Measurements from ENCODE around the gene PIP5K1C. TPM values are rescaled to one million over a fixed set of nuclear protein-coding genes. Genes with fewer than 3 reads are reported as not detected.

The PIP5K1C gene
- total RNA-seq, 1 donor from 2014 or later: 23.5 TPM

DNA sequence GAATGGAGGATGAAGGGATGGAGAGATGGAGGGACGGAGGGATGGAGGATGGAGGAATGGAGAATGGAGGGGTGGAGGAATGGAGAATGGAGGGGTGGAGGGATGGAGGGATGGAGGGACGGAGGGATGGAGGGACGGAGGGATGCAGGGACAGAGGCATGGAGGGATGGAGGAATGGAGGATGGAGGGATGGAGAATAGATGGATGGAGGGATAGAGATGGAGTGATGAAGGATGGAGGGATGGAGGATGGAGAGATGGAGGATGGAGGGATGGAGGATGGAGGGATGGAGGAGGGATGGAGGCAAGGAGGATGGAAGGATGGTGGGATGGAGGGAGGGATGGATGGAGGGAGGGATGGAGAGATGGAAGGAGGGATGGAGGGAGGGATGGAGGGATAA lies 22.1 kb downstream of the PIP5K1C start:
- intact Hi-C loops (cut with micrococcal nuclease): no loop called here

DNA sequence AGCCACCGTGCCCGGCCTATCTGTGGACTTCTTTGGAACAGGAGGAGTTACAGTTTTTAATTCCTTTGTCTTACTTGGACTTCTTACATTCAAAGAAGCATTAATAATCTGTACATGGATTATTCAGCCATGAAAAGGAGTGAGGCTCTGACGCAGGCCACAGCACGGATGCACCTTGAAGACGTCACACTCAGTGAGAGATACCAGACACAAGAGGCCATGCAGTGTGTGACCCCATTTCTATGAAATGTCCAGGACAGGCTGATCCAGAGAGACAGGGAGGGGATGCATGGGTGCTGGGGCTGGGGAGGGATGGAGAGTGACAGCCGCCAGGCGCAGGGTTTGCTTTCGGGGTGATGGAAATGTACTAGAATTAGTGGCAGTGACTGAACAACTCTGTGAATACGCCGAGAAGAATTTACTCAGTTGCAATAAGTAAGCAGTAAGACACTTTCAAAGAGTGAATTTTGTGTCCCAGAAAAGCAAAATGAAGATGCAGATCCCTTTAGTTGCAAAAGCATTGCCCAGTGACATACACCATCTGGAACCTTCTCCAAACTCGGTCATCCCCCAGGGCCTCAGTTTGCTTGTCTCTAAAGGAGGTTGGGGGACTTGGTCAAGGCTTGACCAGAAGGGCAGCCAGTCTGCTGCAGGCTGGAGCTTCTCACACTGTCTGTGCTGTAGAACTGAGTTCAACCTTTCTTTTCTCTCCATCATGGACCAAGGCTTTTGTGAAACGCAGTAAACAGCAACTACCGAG lies 25.3 kb downstream of the PIP5K1C start:
- intact Hi-C loops (cut with micrococcal nuclease): no loop called here

DNA sequence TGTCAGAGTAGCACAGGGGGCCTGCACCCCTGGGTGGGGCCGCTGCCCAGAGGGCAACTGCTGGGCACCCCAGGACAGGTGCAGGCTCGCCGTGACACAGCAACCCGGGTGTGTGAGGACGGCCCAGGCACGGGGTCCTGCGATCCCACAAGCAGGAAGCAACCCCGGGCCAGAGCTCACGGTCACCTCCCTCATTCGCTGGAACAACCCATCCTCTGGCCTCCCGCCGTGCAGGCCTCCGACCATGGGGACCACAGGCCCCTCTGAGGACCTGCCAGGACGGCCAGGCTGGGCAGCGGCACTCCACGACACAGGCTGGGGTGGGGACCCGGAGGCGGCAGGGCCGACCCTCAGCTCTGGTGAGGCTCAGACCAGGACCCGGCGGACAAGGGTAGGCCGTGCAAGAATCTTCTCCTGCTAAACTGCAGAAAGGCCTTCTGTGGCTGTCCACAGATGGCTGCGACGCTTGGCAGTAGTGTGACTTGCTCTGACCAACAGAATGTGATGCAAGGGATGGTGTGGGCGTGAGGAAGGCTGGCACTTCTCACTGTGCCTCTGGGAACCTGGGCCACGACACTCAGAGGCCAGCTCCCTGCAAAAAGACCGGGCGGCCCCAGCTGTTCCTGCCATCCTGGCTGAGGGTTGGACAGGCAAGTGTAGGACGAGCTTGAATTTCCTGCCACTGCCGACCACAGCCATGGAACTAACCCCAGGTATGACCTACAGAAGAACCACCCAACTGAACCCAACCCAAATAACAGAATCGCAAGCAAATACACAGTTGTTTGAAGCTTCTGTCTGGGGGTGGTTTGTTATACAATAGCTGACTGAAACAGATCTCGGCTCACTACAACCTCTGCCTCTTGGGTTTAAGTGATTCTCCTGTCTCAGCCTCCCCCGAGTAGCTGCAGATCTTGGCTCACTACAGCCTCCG lies 26.5 kb downstream of the PIP5K1C start:
- intact Hi-C loops (cut with micrococcal nuclease): no loop called here

- intact Hi-C loops (cut with micrococcal nuclease): no loop called here
These were observed 27.3 kb downstream of the PIP5K1C start for GRCh38 chr19:3672993-3673392.

GRCh38 chr19:3672575-3672948 lies 27.7 kb downstream of the PIP5K1C start:
- intact Hi-C loops (cut with micrococcal nuclease): no loop called here

- intact Hi-C loops (cut with micrococcal nuclease): no loop called here
These were observed 28.3 kb downstream of the PIP5K1C start for GRCh38 chr19:3671680-3672574.

GRCh38 chr19:3670796-3671679 lies 29.2 kb downstream of the PIP5K1C start:
- intact Hi-C loops (cut with micrococcal nuclease): no loop called here

DNA sequence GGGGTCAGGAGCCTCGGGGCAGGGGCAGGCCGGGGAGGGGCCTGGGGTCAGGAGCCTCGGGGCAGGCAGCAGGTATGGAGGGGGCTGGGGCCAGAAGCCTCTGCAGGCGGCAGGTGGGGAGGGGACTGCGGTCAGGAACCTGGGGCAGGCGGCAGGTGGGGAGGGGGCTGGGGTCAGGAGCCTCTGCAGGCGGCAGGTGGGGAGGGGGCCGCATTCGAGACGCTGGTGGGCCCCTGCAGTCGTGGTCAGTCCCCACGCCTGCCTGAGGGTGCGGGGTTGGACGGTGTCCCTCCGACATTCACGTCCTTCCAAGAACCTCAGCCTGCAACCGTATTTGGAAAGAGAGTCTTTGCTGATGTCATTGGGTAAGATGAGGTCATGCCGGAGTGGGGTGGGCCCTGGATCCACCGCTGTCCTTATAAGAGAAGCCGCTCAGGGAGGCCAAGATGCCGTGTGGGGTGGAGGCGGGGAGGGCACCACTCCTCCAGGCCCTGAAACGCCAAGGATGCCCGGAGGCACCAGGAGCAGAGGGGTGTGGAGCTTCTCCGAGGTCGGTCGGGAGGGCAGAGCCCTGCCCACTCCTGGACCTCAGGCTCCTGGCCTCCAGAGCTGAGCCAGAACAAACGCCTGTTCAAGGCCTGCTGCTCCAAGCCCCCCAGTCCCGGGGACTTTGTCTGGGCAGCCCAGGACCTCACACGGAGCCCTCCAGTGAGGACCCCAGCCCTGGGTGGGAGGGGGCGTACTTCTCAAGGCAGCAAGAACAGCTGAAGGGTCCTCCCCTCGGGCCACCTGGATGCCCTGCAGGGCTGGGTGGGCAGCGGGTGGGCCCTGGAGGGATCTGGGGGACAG lies 30.1 kb downstream of the PIP5K1C start:
- intact Hi-C loops (cut with micrococcal nuclease): no loop called here

DNA sequence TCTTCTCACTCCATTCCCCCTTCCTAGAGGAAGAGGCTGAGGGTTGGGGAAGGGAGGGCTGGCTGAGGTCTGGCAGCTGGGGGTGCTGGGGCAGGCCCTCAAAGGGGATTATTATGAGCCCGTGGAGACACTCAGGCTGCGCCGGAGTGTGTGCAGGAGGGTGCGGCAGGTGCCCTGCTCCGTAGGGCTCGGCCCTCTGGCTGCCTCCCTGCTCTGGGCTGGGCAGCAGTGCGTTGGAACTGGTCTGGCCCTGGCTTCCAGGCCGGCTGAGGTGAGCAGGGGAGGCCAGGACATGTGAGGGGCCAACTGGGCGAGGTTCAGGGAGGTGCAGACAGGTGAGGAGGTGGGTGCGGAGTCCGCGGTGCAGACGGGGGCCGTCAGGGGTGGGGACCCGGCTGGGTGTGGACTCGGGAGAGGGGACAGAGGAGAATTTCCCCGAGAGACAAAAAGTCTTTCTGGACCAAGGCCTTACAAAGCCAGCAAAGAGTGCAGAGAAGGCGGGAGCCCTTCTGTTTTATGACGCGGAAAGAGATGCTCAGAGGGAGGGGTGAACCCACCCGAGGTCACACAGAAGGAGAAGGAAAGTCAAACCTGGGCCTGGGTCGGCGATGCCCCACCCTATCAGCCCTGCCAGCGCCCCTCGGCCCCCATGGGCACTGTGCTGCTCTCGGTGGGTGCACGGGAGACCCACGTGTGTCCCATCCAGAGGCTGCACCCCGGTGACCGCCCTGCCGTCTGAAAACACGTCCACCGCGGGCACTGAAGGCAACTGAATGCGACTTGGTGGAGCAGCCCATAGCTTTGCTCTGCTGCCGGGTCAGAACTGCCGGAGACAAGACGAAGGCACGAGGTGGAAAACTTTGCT lies 31.0 kb downstream of the PIP5K1C start:
- intact Hi-C loops (cut with micrococcal nuclease): no loop called here

DNA sequence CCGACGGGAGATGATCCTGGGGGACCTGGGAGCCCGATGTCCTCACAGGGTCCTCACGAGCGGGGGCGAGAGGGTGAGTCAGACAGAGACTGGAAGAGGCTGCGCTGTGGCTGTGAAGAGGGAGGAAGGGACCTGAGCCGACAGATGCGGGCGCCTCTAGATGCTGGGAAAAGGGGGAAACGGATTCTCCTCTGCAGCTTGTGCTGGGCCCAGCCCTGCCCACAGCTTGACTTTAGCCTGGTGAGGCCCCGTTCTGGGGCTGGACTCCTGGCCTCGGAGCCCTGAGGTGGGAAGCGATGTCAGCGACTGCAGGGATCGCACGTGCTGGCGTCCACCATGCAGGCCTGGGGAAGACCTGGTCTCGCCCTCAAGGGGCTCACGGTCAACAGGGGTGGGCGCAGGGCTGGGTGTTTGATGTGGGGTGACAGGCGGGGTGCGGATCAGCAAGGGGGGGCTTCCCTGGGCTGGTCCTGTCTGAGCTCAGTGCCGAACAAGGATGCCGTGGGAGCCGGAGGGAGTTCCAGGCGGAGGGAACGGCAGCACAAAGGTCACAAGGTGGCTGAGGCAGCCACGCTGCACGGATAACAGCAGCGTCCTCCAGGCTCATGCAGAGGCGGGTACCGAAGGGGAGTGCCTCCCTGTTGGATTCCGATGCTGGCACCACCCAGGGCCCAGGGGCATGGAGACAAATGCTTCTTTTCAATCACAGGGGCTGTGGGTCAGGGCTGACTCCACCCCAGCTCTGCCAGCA lies 31.8 kb downstream of the PIP5K1C start:
- intact Hi-C loops (cut with micrococcal nuclease): no loop called here

DNA sequence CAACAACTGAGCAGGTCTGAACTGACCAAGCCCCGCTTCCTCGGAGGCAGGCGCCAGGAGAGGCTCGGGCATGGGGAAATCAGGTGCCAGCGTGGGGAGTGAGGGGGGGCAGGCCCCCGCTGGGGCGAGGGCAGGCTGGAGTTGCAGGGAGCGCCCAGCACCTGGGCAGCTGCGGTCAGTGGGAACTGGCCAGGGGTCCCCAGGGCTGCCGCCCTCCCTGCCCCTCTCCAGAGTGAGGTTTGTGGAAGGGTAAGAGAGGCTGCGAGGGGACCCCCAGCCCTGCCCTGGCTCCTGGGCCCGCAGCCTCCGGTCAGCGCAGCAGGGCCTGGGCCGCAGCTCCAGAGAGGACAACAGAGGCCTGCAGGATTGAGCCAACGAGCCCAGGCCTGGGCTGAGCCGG lies 32.5 kb downstream of the PIP5K1C start:
- intact Hi-C loops (cut with micrococcal nuclease): no loop called here

- intact Hi-C loops (cut with micrococcal nuclease): no loop called here
These were observed 33.1 kb downstream of the PIP5K1C start for GRCh38 chr19:3667037-3667638.

GRCh38 chr19:3666545-3666856 lies 33.8 kb downstream of the PIP5K1C start:
- intact Hi-C loops (cut with micrococcal nuclease): loop anchor here (1.0 kb wide), 2 partner anchors 34 to 40 kb away; partner anchors contain the start of gene PIP5K1C

DNA sequence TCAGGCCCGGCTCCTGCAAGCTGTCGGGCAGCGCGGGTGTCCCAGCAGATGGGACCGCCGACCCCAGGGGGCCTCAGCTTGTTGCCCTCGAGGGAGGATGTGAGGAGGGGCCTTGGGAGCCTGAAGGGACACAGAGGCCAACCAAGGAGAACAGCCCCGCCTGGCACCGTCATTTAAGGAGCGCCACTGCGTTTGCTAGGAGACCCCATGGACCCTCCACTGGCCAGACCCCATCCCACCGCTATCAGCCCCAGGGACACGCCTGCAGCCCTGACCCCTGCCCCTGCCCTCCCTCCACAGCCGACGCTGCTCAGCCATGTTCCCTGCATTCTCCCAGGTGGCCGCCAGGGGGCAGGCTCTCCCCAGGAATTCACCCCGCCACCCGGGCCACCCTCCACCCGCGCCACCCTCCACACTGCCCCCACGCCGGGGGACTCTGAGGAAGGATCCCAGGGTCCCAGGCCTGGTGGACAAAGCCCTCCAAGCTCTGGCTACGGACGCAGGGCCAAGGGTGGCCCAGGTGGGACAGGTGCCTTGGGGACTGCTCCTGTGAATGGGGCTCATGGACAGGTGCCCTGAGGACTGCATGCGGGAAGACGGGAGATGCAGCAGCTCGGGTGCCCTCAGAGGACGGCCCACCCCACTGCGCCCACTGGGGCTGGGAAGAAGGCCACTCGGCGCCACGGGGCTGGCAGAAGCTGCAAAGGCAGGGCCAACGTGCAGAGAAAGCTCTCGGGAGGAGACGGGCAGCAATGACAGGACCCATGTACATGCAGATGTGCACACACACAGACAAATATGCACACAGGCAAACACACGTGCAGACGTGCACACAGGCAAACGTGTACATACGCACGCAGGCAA lies 34.4 kb downstream of the PIP5K1C start:
- intact Hi-C loops (cut with micrococcal nuclease): loop anchor here (1.0 kb wide), 2 partner anchors 34 to 40 kb away; partner anchors contain the start of gene PIP5K1C

GRCh38 chr19:3664879-3665642 lies 35.2 kb downstream of the PIP5K1C start:
- intact Hi-C loops (cut with micrococcal nuclease): no loop called here

DNA sequence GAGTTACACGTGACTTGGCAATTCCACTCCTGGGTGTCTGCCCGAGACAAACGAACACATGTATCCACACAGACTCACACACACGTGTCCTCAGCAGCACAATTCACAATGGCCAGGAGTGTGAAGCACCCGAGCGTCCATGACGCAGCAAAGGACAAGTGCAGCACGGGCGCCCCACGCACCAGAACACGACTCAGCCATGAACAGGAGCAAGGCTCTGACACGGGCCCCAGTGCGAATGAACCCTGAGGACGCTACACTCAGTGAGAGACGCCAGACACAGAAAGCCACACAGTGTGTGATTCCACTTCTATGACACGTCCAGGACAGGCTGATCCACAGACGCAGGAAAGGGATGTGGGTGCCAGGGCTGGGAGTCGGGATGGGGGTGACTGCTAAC lies 36.4 kb downstream of the PIP5K1C start:
- intact Hi-C loops (cut with micrococcal nuclease): no loop called here
